Keratinocyte (primary cell): ENCODE data around the gene DAPK1. TPM values are rescaled to one million over a fixed set of nuclear protein-coding genes. Genes with fewer than 3 reads are reported as not detected.

Experiments used
- DNase-seq: peaks from one replicate; pipeline ENCODE4 v3.0.0-alpha.2; 2011; ENCODE audit warnings: low read depth, missing footprints, low spot score
- FAIRE-seq: peaks from 2 replicates; lab custom pipeline; 2011; peaks lifted over from hg19 to GRCh38; lab: Jason Lieb, UNC
- H2AFZ ChIP-seq: 2 replicates; pipeline ENCODE4 v1.6.0; 2012; ENCODE audit warnings: low read length, control low read depth, inconsistent platforms; ENCODE audit not compliant: control insufficient read depth
- H3K27ac ChIP-seq: 2 replicates; pipeline ENCODE4 v1.5.1; 2011; ENCODE audit warnings: low read length; ENCODE audit not compliant: control insufficient read depth, insufficient read depth
- H3K27me3 ChIP-seq: 3 replicates; pipeline ENCODE4 v1.6.0; 2011; ENCODE audit warnings: low read length; ENCODE audit not compliant: control insufficient read depth, insufficient read depth; ENCODE audit errors: extremely low read depth
- H3K36me3 ChIP-seq, 2 experiments: 2 replicates in 1 of 2; 3 replicates in 1 of 2; pipeline ENCODE4 v1.5.1; 2011; ENCODE audit warnings: low read length in 2 of 2, mild to moderate bottlenecking in 1 of 2; ENCODE audit not compliant: control insufficient read depth in 2 of 2, insufficient read depth in 2 of 2; ENCODE audit errors: extremely low read depth in 1 of 2
- H3K4me1 ChIP-seq: 3 replicates; pipeline ENCODE4 v1.5.1; 2011; ENCODE audit warnings: low read length; ENCODE audit not compliant: control insufficient read depth, insufficient read depth; ENCODE audit errors: extremely low read depth
- H3K4me2 ChIP-seq: 3 replicates; pipeline ENCODE4 v1.6.0; 2011; ENCODE audit warnings: low read depth, low read length; ENCODE audit not compliant: control insufficient read depth, insufficient read depth; ENCODE audit errors: extremely low read depth
- H3K4me3 ChIP-seq, 3 experiments: fragments of 200-600 bp in 1 of 3; sonication (generic) in 1 of 3; 2 replicates in 2 of 3; 3 replicates in 1 of 3; pipeline ENCODE4 v1.5.1; 2011 to 2016; ENCODE audit warnings: low read length in 3 of 3, mild to moderate bottlenecking in 3 of 3, control low read depth in 2 of 3, inconsistent platforms in 1 of 3, low read depth in 1 of 3, mixed read lengths in 1 of 3, mixed run types in 1 of 3, moderate library complexity in 1 of 3; ENCODE audit not compliant: control insufficient read depth in 2 of 3, insufficient read depth in 2 of 3; ENCODE audit errors: extremely low read depth in 1 of 3
- H3K79me2 ChIP-seq: 2 replicates; pipeline ENCODE4 v1.6.0; 2012; ENCODE audit warnings: low read length; ENCODE audit not compliant: control insufficient read depth, insufficient read depth
- H3K9ac ChIP-seq: 3 replicates; pipeline ENCODE4 v1.6.0; 2011; ENCODE audit warnings: low read length; ENCODE audit not compliant: control insufficient read depth, insufficient read depth; ENCODE audit errors: extremely low read depth
- H3K9me1 ChIP-seq: 3 replicates; pipeline ENCODE4 v1.6.0; 2011; ENCODE audit warnings: low read length; ENCODE audit not compliant: control insufficient read depth, insufficient read depth; ENCODE audit errors: extremely low read depth
- H3K9me3 ChIP-seq: 2 replicates; pipeline ENCODE4 v1.5.1; 2012; ENCODE audit warnings: low read depth, low read length; ENCODE audit not compliant: control insufficient read depth
- H4K20me1 ChIP-seq: 3 replicates; pipeline ENCODE4 v1.6.0; 2011; ENCODE audit warnings: low read length; ENCODE audit not compliant: control insufficient read depth, insufficient read depth; ENCODE audit errors: extremely low read depth
- CTCF ChIP-seq, 3 experiments: IDR thresholded peaks in 1 of 3; conservative IDR thresholded peaks in 1 of 3; optimal IDR thresholded peaks in 1 of 3; 2 replicates in 2 of 3; 3 replicates in 1 of 3; pipeline versions ENCODE3 to v1.5.1; 2011; ENCODE audit warnings: low read length in 3 of 3, mild to moderate bottlenecking in 3 of 3, moderate library complexity in 2 of 3, control low read depth in 1 of 3, inconsistent platforms in 1 of 3; ENCODE audit not compliant: insufficient read depth in 2 of 3; ENCODE audit errors: extremely low read depth in 1 of 3
- EZH2 ChIP-seq: IDR thresholded peaks from one replicate; pipeline ENCODE4 v1.6.1; 2012; ENCODE audit warnings: inconsistent platforms, mild to moderate bottlenecking, low read length, moderate library complexity
- dilution Hi-C: fragments of 300-500 bp; cut with MboI; formaldehyde crosslinking; loops from one replicate; pipeline ENCODE4 v1.7.0; 2020; ENCODE audit warnings: low sequenced_read_pairs; ENCODE audit not compliant: extremely low pct_ligation_motif_present
- polyA plus RNA-seq, 5 experiments: library from polyadenylated mRNA; depleted of rRNA in 3 of 5; stranded (reverse) in 3 of 5; stranded (forward) in 1 of 5; unstranded in 1 of 5; fragments of >200 nt; gene quantifications; 1 replicate in 1 of 5; 2 replicates in 3 of 5; 3 replicates in 1 of 5; pipeline versions ENCODE4 v1.2.1 to v1.2.3, GENCODE V29; 2011 to 2012; ENCODE audit warnings: missing spikeins in 2 of 5, low read depth in 1 of 5, low replicate concordance in 1 of 5

The DAPK1 gene
- polyA plus RNA-seq, 1 donor (not counting 4 experiments of a cell fraction or from before 2014, with no cell fraction given): 2.8 TPM

- no peaks in the 10 kb centered on the region for H3K9me1 ChIP-seq
- no peak overlapping the region for H3K4me2 ChIP-seq
- H3K9me3 ChIP-seq: no peaks in the 10 kb centered on the region
- TF ChIP-seq EZH2 (no peak), CTCF (optimal IDR thresholded peaks at IDR 0.05 in 1 of 3, IDR thresholded peaks at IDR 0.05 in 1 of 3, conservative IDR thresholded peaks at IDR 0.05 in 1 of 3; ENCODE audit: extremely low read depth in 1 of 3, insufficient read depth in 2 of 3, low read length in 3 of 3) (no peak)
- no peaks in the 10 kb centered on the region for H3K4me1 ChIP-seq
- H3K4me3 ChIP-seq: no peak overlapping the region
- no peak overlapping the region for H2AFZ ChIP-seq
- FAIRE-seq (no peak), DNase-seq (no peak)
- H3K36me3 ChIP-seq: no peaks in the 10 kb centered on the region
- H3K9ac ChIP-seq: no peak overlapping the region
- no peaks in the 10 kb centered on the region for H3K27me3 ChIP-seq
- H4K20me1 ChIP-seq: no peaks in the 10 kb centered on the region
- dilution Hi-C loops: no loop called here
- H3K27ac ChIP-seq: no peak overlapping the region
- H3K79me2 ChIP-seq: no peaks in the 10 kb centered on the region
Measured at GRCh38 chr9:87464110-87464991, 33.3 kb upstream of the DAPK1 start.

GRCh38 chr9:87464992-87465378, 32.7 kb upstream of the DAPK1 start:
- no peaks in the 10 kb centered on the region for H3K9me3 ChIP-seq
- no peak for DNase-seq
- no peak overlapping the region for H2AFZ ChIP-seq
- dilution Hi-C loops: no loop called here
- no peak overlapping the region for H3K4me3 ChIP-seq
- TF ChIP-seq CTCF (optimal IDR thresholded peaks at IDR 0.05 in 1 of 3, IDR thresholded peaks at IDR 0.05 in 1 of 3, conservative IDR thresholded peaks at IDR 0.05 in 1 of 3; ENCODE audit: extremely low read depth in 1 of 3, insufficient read depth in 2 of 3, low read length in 3 of 3) (no peak), EZH2 (no peak)
- H3K79me2 ChIP-seq: no peaks in the 10 kb centered on the region
- H4K20me1 ChIP-seq: no peaks in the 10 kb centered on the region
- no peak overlapping the region for H3K27ac ChIP-seq
- H3K9me1 ChIP-seq: no peaks in the 10 kb centered on the region
- H3K9ac ChIP-seq: no peak overlapping the region
- no peaks in the 10 kb centered on the region for H3K4me1 ChIP-seq
- no peak overlapping the region for H3K4me2 ChIP-seq
- H3K27me3 ChIP-seq: no peaks in the 10 kb centered on the region
- no peak for FAIRE-seq
- no peaks in the 10 kb centered on the region for H3K36me3 ChIP-seq
